KMS-11 (cell line): ENCODE measurements around the gene ELMO1.

Experiments used
- H2AFZ ChIP-seq: fragments of 200-600 bp; sonication (generic); 2 replicates; pipeline ENCODE4 v1.6.1; 2016; ENCODE audit warnings: antibody characterized with exemption, mixed run types, low read depth
- H3K27ac ChIP-seq: fragments of 200-600 bp; sonication (generic); 2 replicates; pipeline ENCODE4 v1.6.1; 2016; ENCODE audit warnings: mild to moderate bottlenecking, mixed run types
- H3K27me3 ChIP-seq: fragments of 200-600 bp; sonication (generic); 2 replicates; pipeline ENCODE4 v1.6.1; 2017; ENCODE audit warnings: mild to moderate bottlenecking, low read depth, mixed run types, moderate library complexity; ENCODE audit not compliant: insufficient read depth
- H3K36me3 ChIP-seq: fragments of 200-600 bp; sonication (generic); 2 replicates; pipeline ENCODE4 v1.6.1; 2017; ENCODE audit warnings: mild to moderate bottlenecking, mixed run types; ENCODE audit not compliant: insufficient read depth
- H3K4me1 ChIP-seq: fragments of 200-600 bp; sonication (generic); 2 replicates; pipeline ENCODE4 v1.6.1; 2016; ENCODE audit warnings: mild to moderate bottlenecking, low read depth, mixed run types; ENCODE audit not compliant: poor library complexity, severe bottlenecking
- H3K4me2 ChIP-seq: fragments of 200-600 bp; sonication (generic); 2 replicates; pipeline ENCODE4 v1.7.0; 2016; ENCODE audit warnings: mild to moderate bottlenecking, mixed run types
- H3K4me3 ChIP-seq: fragments of 200-600 bp; sonication (generic); IDR thresholded peaks from 2 replicates; pipeline ENCODE4 v1.6.1; 2017; ENCODE audit warnings: low read depth, low read length, mixed read lengths; ENCODE audit not compliant: insufficient read depth
- H3K79me2 ChIP-seq: fragments of 200-600 bp; sonication (generic); 2 replicates; pipeline ENCODE4 v1.6.1; 2016; ENCODE audit warnings: low read depth, mixed run types; ENCODE audit not compliant: insufficient read depth
- H3K9ac ChIP-seq: fragments of 200-600 bp; sonication (generic); 2 replicates; pipeline ENCODE4 v1.6.1; 2016; ENCODE audit warnings: mild to moderate bottlenecking, mixed run types
- H4K20me1 ChIP-seq: fragments of 200-600 bp; sonication (generic); 2 replicates; pipeline ENCODE4 v1.6.1; 2016; ENCODE audit warnings: mild to moderate bottlenecking, mixed run types; ENCODE audit not compliant: insufficient read depth
- TF ChIP-seq, protein P1 (sequence below): fragments of 200-600 bp; sonication (generic); conservative IDR thresholded peaks from 2 replicates; pipeline ENCODE4 v1.6.1; 2017; ENCODE audit warnings: low read depth, mild to moderate bottlenecking, antibody characterized with exemption, low read length, moderate library complexity, mixed read lengths

ELMO1 gene

DNA sequence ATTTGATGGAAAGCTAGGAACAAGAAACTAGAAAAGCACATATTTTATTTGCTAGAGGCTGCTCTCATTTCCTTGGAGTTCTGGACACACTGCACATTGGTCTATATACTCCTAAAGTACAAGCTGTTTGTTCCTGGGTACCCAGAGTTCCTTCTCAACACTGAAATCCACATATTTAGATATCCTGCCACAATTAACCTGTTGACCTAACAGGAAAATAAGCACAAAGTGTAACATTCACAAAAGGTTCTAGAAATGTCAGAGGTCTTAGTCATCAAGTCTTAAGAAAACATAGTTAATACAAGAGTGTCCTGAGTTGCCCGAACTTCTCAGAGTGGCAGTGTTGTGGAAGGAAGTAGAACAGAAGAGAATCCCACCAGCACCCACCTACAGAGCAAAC lies 115.6 kb downstream of the ELMO1 start:
- peaks cover 71% of the 10 kb centered on the region for H3K4me1 ChIP-seq
- H3K36me3 ChIP-seq, result no peaks in the 10 kb centered on the region; the same call in 1 of the 2 replicates
- no peak overlapping the region for H3K27ac ChIP-seq
- no peaks in the 10 kb centered on the region for H3K27me3 ChIP-seq
- peaks cover 69% of the 10 kb centered on the region for H4K20me1 ChIP-seq
- TF ChIP-seq, protein P1, sequence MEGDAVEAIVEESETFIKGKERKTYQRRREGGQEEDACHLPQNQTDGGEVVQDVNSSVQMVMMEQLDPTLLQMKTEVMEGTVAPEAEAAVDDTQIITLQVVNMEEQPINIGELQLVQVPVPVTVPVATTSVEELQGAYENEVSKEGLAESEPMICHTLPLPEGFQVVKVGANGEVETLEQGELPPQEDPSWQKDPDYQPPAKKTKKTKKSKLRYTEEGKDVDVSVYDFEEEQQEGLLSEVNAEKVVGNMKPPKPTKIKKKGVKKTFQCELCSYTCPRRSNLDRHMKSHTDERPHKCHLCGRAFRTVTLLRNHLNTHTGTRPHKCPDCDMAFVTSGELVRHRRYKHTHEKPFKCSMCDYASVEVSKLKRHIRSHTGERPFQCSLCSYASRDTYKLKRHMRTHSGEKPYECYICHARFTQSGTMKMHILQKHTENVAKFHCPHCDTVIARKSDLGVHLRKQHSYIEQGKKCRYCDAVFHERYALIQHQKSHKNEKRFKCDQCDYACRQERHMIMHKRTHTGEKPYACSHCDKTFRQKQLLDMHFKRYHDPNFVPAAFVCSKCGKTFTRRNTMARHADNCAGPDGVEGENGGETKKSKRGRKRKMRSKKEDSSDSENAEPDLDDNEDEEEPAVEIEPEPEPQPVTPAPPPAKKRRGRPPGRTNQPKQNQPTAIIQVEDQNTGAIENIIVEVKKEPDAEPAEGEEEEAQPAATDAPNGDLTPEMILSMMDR, result no peak
- H2AFZ ChIP-seq, result no peak overlapping the region
- peaks cover 99% of the 10 kb centered on the region for H3K79me2 ChIP-seq
- no peak overlapping the region for H3K4me2 ChIP-seq
- no peak overlapping the region for H3K9ac ChIP-seq
- H3K4me3 ChIP-seq, result no peak overlapping the region

DNA sequence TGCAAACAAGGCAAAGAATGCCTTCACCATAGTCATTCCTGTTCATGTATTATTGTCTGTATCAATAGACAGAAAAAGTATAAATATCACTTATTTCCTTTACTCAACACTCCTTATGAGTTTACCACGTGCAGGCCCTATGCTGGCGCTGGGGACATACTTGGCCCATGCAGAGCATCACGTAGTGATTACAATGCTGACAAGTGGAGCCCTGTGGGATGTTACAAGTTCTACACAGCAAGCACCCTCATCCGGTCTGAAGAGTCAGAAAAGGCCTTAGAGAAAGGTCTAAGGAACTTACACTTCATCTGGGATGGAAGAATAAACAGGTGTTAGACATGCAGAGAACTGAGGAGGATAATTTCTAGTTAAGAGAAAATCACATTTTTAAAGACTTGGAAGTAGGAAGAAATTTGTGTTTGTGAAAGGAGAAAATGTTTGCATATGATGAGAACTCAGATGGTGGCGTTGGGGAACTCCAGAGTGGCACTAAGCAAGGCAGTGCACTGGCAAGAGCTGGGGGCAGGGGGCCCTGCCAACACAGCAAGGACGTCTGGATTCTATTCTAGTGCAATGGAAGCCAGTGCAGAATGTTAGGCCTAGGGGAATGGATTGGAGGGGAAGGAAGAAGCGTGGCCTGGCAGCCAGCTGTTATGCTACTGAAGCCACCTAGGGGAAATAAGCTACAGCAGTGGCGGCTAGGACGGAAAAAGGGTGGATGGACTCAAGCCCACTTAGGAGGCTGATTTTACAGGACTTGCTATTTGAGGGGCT lies 116.2 kb downstream of the ELMO1 start:
- H3K36me3 ChIP-seq, result no peaks in the 10 kb centered on the region; the same call in 1 of the 2 replicates

DNA sequence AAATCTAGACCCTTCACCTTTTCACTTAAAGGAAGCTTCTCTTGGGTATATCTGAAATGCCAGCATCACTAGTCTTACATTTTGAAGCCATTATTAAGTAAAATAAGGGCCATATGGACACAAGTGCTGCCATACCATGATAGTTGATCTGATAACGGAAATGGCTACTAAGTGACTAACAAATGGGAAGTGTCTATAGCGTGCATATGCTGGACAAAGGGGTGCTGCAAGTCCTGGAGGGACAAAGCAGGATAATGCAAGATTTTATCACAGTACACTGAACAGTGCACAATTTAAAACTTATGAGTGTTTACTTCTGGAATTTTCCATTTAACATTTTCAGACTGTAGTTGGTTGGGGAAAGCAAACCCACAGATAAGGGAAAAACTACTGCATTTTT lies 117.9 kb downstream of the ELMO1 start:
- Histone ChIP-seq H3K36me3 (peaks cover 7% of the 10 kb centered on the region; the same call in 1 of the 2 replicates), H4K20me1 (peaks cover 71% of the 10 kb centered on the region), H3K4me2 (no peak overlapping the region), H3K27me3 (no peaks in the 10 kb centered on the region), H3K4me3 (no peak overlapping the region), H3K9ac (no peak overlapping the region), H3K79me2 (peaks cover 99% of the 10 kb centered on the region), H3K4me1 (peaks cover 49% of the 10 kb centered on the region), H3K27ac (no peak overlapping the region), H2AFZ (no peak overlapping the region)
- TF ChIP-seq, protein P1, result no peak

More for the DNA sequence above, 116.2 kb downstream of the ELMO1 start:
- Histone ChIP-seq H3K79me2 (peaks cover 99% of the 10 kb centered on the region), H3K4me2 (no peak overlapping the region), H3K9ac (no peak overlapping the region), H3K27me3 (no peaks in the 10 kb centered on the region), H3K4me1 (peaks cover 64% of the 10 kb centered on the region), H4K20me1 (peaks cover 68% of the 10 kb centered on the region), H2AFZ (no peak overlapping the region), H3K4me3 (no peak overlapping the region), H3K27ac (no peak overlapping the region)
- TF ChIP-seq, protein P1, result no peak

DNA sequence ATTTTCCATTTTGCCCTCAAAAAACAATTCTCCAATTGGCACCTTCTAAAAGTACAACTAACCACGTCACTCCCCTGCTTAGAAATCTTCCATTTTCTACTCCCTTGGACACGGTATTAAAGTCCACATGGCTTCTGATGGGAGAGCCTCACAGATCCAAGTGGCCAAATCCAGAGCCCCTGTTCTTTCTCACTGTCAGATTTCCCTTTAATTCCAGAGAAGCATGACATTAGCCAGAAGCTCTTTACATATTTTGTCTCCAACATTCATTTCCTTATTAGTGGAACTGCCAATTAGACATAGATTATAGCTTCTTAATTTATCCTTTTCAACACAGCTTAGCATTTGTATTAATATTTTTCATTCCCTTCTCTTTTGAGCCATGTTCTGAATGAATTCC lies 118.7 kb downstream of the ELMO1 start:
- Histone ChIP-seq H3K4me1 (peaks cover 41% of the 10 kb centered on the region), H4K20me1 (peaks cover 70% of the 10 kb centered on the region), H3K9ac (no peak overlapping the region), H3K36me3 (peaks cover 8% of the 10 kb centered on the region; the same call in 1 of the 2 replicates), H3K4me2 (0 out of 2 replicates have a peak overlapping the region, but pooled peaks have one; percentile 4), H3K79me2 (peaks cover 99% of the 10 kb centered on the region), H3K27ac (no peak overlapping the region), H2AFZ (no peak overlapping the region), H3K27me3 (no peaks in the 10 kb centered on the region), H3K4me3 (no peak overlapping the region)
- TF ChIP-seq, protein P1, result no peak
